HUDEP-2 (cell line): ENCODE results near the gene SLC26A3.
"Not testable (repeated sequence)": the region's sequence is repeated elsewhere in the genome, so short reads cannot be mapped to it uniquely, and the experiment has no call there.

ENCODE experiments used
- DNase-seq, 76 experiments: peaks; one replicate each; lab custom pipeline; 2025; ENCODE audit not compliant: unreplicated experiment in 76 of 76; lab: John Stamatoyannopoulos, UW

Gene SLC26A3

GRCh38 chr7:107803009-107803610 lies at the start of gene SLC26A3:
TSS of gene SLC26A3 (minus strand) at chr7:107803223. CDS start at chr7:107794509, 8,714 bp downstream.
- DNase-seq, result no peak

DNA sequence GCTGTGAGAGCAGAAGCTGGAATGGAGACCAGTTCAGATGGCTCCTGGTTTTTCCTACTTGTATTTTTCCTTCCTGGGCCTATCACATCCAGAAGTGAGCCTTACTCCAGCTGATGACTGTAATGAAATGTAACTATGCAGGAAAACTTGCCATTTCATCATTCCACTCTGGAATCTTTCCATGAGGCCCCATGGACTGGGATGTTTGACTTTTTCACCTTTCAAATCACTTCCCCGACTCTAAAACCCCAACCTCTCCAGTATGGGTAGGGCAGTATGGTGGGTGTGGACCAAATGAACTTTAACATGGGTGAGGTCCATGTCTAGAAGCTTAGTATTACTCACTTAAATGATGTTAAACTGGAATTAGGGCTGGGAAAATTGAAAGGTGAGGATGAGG lies 47.6 kb upstream of the SLC26A3 start:
- DNase-seq, result no peak

- DNase-seq, result peak in 9 of 76 experiments; percentile 6 to 38 (median 9)
Measured at GRCh38 chr7:107850216-107850615, 47.2 kb upstream of the SLC26A3 start.

GRCh38 chr7:107848211-107848610 lies 45.2 kb upstream of the SLC26A3 start:
- DNase-seq, result not testable (repeated sequence)

DNA sequence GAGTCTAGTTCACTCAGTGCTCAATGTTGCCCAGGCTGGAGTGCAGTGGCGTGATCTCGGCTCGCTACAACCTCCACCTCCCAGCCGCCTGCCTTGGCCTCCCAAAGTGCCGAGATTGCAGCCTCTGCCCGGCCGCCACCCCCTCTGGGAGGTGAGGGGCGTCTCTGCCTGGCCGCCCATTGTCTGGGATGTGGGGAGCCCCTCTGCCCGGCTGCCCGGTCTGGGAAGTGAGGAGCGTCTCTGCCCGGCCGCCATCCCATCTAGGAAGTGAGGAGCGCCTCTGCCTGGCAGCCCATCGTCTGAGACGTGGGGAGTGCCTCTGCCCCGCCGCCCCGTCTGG lies 44.8 kb upstream of the SLC26A3 start:
- DNase-seq, result not testable (repeated sequence)

DNA sequence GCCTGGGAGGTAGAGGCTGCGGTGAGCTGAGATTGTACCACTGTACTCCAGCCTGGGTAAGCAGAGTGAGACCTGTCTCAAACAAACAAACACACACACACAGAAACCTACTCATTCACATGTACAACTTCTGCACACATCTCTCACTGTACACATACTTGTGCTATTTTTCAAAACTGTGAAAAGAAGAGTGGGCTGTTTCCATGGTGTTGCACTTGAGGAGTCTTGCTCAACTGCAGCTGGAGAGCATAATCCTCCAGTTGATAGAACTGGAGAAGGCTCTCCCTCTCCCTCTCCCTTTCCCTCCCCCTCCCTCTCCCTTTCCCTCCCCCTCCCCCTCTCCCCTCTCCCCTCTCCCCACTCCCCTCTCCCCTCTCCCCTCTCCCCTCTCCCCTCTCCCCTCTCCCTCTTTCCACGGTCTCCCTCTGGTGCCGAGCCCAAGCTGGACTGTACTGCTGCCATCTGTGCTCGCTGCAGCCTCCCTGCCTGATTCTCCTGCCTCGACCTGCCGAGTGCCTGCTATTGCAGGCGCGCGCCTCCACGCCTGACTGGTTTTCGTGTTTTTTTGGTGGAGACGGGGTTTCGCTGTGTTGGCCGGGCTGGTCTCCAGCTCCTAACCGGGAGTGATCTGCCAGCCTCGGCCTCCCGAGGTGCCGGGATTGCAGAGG lies 44.3 kb upstream of the SLC26A3 start:
- no peak for DNase-seq

DNA sequence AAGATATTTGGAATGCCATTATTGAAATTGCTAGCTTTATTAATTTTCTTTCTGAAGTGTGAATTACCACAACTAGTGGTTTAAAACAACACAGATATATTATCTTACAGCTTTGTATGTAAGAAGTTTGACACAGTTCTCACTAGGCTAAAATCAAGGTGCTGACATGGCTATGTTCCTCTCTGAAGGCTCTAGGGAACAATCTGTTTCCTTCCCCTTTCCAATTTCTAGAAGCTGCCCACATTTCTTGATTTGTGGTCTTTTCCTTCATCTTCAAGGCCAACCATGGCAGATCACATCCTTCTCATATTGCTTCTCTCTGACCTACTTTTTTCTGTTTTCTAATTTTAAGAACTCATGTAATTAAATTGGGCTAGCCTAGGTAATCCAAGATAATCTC lies 43.3 kb upstream of the SLC26A3 start:
- no peak for DNase-seq

DNA sequence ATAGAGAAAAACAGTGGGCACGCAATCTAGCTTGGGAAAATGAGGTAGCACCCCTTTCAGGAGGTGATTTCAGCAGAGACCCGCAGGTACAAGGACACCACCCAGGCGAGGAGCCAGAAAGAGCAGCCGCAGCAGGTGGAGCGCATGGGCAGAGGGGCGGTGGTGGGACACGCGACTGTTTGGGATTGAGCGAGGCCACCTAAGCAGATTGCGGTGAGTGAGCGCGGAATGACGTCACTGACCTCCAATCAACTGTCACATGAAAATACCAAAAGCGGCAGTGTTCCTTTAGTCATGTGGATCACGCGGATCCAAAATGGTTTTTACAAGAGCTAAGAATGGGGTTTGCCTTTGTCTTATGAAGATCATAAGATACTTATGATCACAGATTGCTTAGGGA lies 40.2 kb upstream of the SLC26A3 start:
- DNase-seq, result no peak

DNA sequence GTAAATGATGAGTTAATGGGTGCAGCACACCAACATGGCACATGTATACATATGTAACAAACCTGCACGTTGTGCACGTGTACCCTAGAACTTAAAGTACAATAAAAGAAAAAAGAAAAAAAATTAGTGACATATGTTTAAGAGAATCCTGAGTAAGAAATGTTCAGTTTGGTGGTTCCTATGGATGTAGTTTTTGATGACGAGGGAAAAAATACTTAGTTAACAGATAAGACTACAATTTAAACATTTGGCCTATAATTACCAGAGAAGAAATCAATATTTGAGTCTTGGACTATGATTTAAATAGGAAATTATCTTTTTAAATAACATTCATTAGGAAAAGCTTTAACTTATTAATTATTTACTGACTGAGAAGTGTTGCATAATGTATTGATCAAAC lies 39.2 kb upstream of the SLC26A3 start:
- no peak for DNase-seq

GRCh38 chr7:107838816-107839565 lies 36.0 kb upstream of the SLC26A3 start:
- DNase-seq, result peak in 11 of 76 experiments; percentile 8 to 53 (median 21)

- peak in 5 of 76 experiments; percentile 6 to 44 (median 16) for DNase-seq
Measured at GRCh38 chr7:107838024-107838601, 35.1 kb upstream of the SLC26A3 start.

- DNase-seq, result peak in 5 of 76 experiments; percentile 17 to 38 (median 21)
Measured at GRCh38 chr7:107837145-107837512, 34.1 kb upstream of the SLC26A3 start.

- DNase-seq, result peak in 75 of 76 experiments; percentile 16 to 98 (median 77)
Measured at GRCh38 chr7:107836237-107837144, 33.5 kb upstream of the SLC26A3 start.

DNA sequence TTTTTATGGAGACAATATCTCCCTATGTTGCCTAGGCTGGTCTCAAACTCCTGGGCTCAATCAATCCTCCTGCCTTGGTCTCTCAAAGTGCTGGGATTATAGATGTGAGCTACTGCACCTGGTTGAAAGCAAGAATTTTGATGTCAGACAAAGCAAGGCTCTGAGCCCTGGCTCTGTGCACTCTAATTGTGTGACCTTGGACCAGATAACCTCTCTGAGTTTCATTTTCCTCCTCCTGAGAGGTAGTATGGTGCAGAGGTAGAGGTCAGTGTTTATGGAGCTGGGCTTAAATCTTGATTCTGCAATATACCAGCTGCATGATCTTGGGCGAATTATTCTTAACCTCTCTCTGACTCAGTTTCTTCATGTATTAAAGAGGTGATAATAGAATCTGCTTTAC lies 31.4 kb upstream of the SLC26A3 start:
- DNase-seq, result no peak

DNA sequence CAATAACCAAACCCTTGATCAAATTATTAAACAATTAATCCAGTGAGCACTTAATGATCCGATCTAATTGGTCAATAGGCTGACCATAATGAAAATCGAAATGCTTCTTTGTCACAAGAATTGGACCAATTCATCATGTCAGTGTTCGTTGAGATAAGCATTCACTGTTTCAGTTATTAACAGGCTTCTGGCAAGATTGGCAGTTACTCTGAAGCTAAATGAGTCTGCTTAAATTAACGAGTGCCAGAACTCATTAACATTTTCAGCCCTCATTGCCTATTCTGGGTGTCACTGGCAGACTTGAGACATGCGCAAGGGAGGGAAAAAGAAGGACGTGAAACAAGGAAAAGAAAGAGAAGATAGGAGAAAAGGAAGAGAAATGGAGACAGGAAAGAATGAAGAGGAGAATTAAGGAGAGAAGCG lies 30.7 kb upstream of the SLC26A3 start:
- peak in 30 of 76 experiments; percentile 3 to 85 (median 39) for DNase-seq

- DNase-seq, result no peak
Measured at GRCh38 chr7:107830420-107830819, 27.4 kb upstream of the SLC26A3 start.

GRCh38 chr7:107828540-107828939 lies 25.5 kb upstream of the SLC26A3 start:
- no peak for DNase-seq

- DNase-seq, result no peak
Measured at GRCh38 chr7:107827501-107827900, 24.5 kb upstream of the SLC26A3 start.

DNA sequence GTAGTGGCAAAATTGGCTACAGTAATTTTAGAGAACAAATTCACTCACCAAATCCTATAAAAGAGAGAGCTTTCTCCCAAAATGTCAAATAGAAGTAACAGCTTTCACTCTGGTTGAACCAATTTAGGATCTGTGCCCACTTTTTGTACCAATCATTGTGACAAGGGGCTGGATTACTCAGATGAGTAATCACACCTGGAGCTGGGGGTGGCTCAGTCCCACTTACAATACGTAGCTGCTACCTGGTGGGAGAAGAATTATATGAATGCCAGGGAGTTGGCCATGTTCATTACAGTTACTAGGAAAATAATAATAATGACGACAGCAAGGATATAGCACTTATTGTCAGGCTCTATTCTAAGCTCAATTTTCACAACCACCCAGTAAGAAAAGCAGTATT lies 23.4 kb upstream of the SLC26A3 start:
- DNase-seq, result no peak

DNA sequence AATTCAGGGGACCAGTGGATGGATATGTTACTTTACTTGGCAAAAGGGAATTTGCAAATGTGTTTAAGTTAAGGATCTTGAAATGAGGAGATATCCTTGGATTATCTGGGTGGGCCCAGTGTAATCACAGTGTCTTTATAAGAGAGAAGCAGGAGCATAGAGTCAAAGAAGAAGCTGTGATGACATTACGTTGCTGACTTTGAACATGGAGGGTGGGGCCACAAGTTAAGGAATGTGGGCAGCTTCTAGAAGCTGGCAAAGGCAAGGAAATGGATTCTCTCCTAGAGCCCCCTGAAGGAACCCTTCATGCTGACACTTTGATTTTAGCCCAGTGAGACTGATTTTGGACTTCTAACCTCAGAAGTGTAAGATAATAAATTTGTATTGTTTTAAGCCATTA lies 21.8 kb upstream of the SLC26A3 start:
- DNase-seq, result no peak
